Inferior parietal cortex (tissue), 1 donor: Measurements from ENCODE around the gene NPHP1.
"Not testable (repeated sequence)": the region's sequence is repeated elsewhere in the genome, so short reads cannot be mapped to it uniquely, and the experiment has no call there.

Experiments used
- DNase-seq: peaks from one replicate; pipeline ENCODE4 v3.0.0-alpha.2; 2016; ENCODE audit errors: extremely low spot score

Gene NPHP1

DNA sequence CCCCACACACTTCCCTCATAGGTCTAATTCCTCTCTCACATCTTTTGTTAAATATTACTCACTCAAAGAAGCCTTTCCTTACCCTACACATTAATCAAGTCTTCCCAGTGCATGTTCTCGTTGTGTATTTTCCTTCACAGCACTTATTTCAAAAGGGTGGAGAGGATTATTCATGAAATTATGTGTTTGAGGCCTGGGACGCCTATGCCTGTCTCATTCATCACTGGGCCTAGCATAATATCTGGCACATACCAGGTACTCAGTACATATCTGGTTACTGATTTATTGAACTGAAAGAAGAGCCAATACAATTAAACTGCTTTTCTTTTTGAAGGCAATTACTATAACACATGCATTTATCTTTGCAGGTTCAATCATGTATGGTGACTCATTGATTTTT lies 74.1 kb downstream of the NPHP1 start:
- DNase-seq, result no peak

DNA sequence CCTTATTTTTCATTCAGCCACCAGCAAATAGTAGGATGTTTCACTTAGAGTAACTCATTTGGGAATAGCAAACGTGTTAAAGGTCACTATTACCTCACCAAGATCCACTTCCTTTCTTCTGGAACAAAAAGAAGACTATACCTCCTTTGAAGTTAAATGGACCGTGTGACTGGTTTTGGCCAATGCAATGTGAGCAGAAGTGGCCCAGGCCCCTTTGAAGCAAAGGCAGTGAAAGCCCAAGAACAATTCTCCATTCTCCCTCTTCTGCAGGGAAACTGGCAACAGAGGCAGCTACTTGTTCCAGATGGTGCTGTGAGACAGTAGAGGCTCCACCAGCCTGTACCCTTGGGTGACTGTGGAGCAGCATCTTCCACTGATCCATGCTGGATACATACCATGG lies 77.9 kb downstream of the NPHP1 start:
- DNase-seq, result no peak

DNA sequence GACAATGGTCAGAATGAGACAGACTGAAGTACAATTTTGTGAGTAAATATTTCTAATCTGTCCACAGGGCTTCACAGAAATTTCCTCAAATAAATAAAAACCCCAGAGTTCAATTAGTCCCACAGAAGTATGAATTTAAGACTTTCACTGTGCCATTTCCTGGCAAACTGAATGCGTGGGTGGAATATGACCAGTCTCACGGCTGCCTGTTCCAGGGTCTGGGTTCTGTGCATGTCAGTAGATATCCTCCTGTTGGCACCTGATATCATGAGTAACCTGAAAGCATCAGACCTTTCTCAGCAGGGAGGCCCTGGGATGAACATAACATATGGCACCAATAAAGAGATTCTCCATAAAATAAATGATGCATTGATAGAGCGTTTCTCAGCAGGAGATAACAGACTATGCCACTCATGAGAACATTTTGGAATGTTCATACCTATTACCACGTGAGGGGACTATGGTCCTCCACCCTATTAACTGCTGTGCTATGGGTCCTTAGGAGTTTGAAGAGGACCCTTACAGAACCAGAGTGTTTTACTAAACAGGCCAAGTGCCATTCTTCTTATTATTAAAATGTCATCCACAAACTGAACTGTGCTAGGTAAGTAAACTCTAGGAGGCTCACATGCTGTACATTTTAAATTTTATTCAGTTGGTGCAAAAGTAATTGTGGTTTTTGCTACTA lies 78.6 kb downstream of the NPHP1 start:
- no peak for DNase-seq

DNA sequence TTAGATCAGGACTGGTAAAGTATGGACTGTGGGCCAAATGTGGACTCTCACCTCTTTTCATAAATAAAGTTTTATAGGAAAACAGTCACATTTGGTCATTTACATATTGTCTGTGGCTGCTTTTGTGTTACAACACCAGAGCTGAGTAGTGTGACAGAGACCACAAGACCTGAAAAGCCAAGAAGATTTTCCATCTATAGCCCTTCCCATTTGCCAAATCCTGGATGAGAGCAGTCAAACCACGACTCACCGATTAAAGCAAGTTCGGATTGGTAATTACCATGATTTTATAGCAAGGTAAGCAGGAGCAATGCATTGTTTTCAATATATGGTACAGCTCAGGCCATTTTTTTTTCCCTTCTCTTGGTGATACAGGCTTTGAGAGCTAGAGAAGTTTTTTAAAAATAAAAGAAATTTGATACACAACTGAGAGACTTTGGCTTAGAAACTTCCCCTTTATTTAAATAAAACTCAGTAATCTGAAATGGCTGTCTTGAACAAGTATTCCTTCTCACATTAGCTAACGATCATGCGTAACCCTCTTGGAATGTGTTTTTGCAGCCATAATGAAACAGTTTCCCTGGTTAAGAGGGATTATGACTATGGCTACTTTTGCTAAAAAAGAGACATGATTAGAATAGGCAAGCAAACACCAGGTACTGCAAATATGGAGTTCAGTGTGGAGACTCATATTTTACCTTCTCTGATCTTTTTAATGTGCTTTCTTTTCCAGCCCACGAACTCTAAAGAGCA lies 79.7 kb downstream of the NPHP1 start:
- DNase-seq, result no peak

DNA sequence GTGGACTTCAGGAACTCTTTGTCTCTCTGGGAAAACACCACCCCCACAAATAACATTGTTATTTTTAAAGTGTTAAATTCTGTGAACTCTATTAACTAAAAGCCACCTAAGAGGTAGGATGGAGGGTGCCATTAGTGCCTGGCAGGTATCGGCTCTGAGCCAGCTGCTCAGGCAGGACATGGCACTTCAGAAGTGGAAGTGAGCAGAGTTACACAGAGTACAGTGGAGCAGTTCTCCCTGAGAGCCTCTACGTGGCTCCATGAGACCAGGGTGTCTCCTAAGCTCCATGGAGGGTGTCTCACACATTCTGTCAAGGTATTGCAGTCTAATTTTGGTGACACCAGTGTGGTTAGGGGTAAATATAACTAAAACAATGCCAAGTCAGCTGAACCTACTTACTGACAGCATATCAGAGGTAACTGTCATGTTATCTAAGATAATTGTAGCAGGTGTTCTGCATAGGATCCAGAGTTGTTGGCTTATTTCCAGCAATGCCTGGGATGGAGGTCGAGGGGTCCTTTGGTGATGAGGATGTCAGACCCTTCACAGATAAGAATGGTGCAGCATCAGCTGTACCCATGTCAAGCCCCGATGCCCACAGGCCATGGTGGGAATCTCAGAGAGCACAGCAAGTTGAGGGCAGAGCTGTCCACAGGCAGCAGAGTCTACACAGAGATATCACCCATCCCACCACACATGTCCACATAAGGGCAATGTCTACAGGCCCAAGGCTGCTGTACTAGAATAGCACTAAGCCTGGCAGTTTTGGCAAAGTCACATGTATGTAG lies 80.6 kb downstream of the NPHP1 start:
- DNase-seq, result no peak

DNA sequence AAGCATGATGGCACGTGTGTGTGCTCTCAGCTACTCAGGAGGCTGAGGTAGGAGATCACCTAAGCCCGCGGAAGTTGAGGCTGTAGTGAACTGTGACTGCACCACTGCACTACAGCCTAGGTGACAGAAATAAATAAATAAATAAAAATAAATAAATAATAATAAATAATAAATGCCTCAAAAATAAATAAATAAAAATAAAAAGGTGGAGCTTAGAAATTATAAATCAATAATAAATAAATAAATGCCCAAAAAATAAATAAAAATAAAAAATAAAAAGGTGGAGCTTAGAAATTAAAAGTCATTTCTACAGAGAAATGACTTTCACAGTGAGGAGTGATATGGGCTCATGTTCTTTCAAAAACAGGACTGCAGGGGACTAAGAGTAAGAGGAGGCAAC lies 83.2 kb downstream of the NPHP1 start:
- DNase-seq, result no peak

DNA sequence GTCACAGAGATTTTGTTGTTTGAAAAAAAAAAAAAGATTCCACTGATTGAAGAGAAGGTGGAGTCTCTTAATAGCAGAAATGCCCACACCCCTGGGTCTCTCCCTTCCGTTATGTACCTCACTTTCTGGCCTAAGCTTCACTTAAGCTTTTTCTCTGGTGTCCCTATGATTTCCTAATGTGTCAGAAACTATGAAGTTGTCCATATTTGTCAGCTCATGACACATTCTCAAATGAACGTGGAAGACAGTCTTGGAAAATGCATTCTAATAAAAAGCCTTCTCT lies 83.8 kb downstream of the NPHP1 start:
- no peak for DNase-seq

DNA sequence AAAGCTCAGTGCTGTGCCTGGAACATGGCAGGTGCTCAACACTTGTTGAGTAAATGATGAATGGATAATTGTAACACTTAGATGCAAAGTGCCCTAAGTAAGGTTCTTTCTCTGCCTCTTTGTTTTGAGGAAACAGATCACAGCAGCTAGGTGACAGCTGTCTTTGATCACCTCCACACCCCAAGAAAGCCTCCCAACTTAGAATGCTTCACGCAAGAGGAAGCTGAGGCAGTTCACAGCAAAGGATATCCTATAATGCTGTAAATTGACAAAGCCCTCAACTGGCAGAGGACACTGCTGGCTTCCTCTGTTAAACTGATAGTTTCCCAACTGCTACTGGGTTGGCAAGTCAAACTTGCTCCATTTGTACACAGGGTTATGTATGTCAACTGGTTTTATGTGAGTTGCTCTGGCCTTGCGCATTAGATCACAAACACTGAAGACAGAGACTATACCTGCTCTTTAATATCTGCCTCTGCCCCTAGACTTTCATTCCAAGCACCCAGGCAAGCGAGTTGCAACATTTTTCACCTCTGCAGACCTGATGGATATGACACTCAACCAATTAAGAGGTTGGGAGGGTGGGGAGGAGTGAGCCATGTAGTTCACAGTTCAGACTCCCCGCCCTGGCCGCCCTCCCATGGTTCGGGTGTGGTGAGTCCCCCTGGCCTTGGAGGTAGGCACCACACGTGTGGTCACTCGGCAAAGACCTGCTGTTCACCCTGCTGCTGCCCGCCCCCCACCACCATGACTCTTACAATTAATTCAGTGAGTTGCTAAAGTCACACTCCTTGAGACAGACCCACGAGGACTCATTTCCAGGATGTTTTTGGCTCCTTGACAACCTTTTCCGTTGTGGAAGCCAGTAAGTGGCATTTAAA lies 84.4 kb downstream of the NPHP1 start:
- no peak for DNase-seq

DNA sequence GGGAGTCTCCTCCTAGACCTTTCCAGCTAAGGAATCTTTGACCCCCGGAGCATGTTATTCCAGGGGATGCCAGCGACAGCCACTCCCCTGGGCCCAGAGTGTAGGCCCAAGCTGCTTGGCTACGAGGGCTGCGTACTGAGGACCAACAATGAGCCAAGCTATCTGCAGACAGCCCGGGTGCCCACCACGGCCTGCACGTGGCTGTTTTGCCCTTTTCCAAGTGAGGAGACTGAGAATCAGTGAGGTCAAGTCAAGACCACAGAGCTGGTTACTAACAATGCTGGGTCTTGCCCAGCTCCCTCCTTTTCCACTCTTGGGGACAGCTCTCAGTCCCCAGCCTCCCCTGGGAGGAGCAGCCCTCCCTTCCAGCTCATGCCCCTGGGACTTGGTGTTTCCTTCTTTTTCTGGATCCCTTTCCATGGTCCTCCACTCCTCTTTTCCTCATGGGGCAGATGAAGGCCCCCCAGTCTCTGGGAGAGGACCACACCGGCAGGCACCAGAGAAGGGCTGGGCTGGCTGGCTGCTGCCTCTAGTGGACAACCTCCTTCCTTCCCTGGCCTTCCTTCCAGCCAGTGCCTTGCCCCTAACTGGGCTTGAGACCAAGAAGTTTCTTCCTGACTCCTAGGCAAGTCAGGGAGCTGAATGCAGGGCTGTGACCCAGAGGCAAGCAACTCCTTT lies 88.6 kb downstream of the NPHP1 start:
- no peak for DNase-seq

DNA sequence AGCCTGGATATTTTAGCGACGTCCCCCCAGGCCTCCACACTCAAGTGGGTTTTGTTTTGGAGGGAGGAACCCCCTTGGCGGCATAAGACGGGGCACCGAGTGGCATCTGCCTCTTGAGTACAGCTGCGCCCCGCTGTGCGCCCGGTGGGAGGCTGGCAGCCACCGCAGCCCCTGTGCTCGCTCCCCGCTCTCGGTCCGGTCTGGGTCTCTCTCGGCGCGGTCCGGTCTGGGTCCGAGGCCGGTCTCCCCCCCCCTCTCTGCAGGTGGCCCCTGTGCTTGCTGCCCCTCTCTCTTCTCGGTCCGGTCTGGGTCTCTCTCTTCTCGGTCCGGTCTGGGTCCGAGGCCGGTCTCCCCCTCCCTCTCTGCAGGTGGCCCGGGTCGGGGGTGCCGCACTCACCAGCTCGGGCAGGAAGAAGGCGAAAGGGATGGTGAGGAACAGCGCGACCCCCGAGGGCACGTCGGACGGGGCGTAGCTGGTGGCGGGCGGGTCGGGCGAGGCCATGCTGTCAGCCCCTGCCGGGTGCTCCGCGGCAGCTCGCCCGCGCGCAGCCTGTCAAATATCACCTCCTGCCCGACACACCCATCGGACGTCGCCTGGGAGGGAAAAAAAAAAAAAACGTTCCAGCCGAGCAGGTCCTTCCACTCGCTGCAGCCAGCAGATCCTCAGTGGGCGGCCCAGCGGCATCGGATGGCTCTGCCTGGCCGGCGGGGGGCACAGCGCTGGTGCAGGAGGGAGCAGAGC lies 89.4 kb downstream of the NPHP1 start, which contains the start of gene MALL:
TSS of gene MALL (minus strand) at position 532 of the 742 bp plus-strand sequence. CDS start at position 502, 30 bp downstream.
- DNase-seq, result no peak

DNA sequence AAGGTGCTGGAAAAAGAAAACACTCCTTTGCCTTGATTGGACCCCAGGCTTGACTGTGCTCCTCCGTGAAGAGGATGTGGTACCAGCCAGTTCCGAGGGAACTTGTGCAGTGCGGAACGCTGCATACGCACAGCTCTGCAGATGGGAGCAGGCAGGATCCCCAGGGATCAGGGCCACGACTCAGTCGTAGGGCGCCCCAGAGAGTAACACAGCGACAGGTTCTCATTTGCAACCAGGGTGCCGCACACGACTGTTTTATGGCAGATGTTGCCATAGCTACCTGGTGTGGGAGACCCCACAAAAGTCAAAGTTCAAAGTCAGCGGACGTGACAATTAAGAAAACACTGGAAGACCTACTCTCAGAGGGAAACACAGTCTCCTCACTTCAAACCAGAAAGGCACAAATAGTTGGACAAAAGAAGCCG lies 90.0 kb downstream of the NPHP1 start:
- DNase-seq, result no peak

DNA sequence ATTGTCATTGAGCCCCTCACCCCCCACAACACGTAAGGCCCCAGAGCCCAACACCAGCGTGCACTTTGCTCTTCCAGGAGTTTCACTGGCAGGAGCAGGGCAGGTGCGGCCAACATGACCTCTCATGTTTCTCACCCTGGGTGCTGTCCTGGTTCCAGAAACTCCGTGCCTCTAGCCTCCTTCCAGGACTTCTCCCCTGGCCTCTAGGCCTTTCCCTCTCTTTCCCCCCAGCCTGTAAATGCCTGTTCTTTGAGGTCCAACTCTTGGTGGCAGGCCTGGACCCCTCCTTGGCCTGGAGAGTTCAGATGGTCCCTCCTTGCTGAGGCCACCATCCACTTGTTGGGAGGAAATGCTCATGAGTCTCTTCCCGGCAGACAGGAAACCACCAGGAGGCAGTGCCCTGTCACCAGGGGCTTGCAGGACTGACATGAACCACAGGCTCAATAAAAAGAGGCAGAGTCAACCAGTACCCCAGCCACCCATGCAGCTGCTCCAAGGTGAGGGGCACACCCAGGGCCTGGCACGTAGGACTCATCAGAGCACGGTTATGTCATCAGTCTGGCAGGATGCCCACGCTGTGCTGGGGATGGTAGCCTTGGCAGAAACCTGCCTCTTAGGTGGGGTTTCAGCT lies 90.7 kb downstream of the NPHP1 start:
- DNase-seq, result no peak

DNA sequence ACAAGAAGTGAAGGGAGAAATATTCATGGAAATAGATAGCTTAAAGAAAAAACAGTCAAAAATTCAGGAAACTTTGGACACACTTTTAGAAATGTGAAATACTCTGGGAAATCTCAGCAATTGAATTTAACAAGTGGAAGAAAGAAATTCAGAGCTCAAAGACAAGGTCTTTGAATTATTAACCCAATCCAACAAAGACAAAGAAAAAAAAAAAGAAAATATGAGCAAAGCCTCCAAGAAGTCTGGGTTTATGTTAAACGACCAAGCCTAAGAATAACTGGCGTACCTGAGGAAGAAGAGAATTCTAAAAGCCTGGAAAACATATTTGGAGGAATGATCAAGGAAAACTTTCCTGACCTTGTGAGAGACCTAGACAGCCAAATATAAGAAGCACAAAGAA lies 96.5 kb downstream of the NPHP1 start:
- not testable (repeated sequence) for DNase-seq

DNA sequence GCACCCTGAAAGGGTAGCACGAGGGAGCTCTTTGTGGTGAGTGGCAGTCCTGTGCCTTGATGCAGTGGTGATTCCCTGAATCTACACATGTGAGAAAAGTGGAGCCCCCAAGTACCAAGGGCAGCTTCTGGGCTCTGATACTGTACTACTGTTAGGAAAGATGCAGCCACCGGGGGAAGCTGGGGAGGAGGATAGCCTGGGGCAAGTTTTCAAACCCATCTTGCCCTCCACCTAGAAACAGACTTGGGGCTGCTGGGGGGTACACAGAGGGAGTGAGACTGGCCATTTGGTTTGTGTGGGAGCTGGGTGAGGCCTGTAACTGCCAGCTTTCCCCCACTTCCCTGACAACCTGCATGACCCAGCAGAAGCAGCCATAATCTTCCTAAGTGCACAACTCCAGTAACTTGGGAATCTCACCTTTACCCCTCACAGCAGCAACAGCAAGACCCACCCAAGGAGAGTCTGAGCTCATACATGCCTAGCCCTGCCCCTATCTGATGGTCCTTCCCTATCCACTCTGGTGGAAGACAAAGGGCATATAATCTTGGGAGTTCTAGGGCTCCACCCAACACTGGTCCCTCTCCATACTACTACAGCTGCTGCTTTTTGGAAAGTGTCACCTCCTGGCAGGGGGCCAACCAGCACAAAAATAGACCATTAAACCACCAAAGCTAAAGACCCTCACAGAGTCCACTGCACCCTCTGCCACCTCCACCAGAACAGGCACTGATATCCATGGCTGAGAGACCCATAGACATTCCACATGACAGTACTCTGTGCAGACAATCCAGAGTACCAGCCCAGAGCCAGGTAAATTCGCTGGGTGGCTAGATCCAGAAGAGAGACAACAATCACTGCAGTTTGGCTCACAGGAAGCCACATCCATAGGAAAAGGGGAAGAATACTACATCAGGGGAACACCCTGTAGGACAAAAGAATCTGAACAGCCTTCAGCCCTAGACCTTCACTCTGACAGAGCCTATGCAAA lies 97.4 kb downstream of the NPHP1 start:
- no peak for DNase-seq

DNA sequence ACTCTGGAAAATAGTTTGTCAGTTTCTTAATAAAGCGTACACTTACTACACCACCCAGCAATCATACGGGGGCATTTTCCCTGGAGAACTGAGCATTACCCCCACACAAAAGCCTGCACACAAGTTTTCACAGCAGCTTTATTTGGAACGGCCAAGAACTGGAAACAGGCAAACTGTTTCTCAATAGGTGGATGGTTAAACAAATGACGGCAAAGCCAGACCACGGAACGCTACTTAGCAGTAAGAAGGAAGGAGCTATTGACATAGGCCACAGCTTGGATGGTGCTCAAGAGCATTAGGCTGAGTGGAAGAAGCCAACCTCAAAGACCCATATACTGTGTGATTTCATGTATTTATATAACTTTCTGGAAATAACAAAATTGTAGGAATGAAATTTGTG lies 98.2 kb downstream of the NPHP1 start:
- no peak for DNase-seq

DNA sequence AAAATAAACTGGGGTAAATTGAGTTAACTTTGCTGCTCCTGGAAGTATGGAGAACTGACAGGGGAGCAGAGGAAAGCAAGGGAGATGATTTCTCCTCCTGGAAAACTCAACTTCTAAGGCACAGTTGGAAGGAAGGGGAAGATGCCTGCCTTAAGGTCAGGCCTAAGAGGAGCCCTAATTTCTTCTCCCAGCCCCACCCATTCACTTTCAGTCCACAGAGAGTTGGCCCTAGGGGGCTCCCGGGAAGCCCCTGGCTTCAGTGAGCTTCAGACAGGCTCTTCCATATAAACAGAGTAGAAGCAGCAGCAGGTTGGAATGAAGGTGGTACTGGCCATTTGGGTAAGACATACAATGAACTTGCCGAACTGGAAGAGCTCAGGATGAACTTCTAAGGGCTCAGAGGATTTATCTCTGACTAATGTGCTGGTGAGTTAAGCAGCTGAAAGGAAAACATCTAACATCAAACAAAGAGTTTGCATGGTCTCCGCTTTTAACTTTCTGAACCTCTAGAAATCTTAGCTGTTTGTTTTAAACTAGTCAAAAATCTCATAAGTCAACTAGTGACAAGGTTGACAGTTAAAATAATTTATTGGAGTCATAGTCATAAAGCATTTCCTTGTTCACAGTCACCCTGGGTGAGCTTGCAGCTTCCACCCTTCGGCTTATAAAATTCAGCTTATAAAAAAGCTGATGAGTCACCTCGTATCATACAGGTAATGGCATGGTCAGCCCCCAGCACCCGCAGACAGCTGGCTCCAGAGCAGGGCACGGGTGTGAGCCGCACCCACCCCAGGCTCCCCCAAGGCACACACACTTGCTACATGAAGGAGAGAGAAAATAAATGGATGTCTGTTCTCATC lies 99.0 kb downstream of the NPHP1 start:
- DNase-seq, result no peak

DNA sequence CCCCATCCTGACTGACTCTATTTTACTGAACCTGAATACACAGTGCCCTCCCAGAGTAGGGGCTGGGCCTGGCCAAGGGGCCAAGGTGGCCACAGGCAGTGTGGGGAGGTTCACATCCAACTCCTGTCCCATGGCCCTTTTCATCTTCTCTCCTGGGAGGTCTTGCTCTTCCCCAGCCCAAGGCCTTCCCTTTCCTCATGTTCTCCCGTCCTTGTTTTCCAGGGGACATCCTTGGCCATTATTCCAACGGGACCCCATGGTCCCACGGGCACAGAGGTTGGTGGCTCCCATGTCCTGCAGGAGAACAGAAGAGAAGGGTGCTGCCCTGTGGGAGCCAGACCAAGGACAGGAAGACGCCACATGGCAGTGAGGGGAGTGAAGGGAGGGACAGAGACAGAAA lies 99.6 kb downstream of the NPHP1 start:
- no peak for DNase-seq
